GM23248 (cell line): ENCODE measurements around the gene EIF2B5.

Experiments
- EZH2 ChIP-seq: fragments of 200-600 bp; sonication (generic); IDR thresholded peaks from 2 replicates; pipeline ENCODE4 v1.6.1; 2018; ENCODE audit warnings: antibody characterized with exemption, mild to moderate bottlenecking; ENCODE audit not compliant: insufficient read depth, poor library complexity, severe bottlenecking
- EZH2phosphoT487 ChIP-seq: fragments of 200-600 bp; sonication (generic); IDR thresholded peaks from 2 replicates; pipeline ENCODE4 v1.6.1; 2018; ENCODE audit warnings: antibody characterized with exemption, moderate library complexity, mild to moderate bottlenecking, low read depth; ENCODE audit not compliant: insufficient read depth

DNA sequence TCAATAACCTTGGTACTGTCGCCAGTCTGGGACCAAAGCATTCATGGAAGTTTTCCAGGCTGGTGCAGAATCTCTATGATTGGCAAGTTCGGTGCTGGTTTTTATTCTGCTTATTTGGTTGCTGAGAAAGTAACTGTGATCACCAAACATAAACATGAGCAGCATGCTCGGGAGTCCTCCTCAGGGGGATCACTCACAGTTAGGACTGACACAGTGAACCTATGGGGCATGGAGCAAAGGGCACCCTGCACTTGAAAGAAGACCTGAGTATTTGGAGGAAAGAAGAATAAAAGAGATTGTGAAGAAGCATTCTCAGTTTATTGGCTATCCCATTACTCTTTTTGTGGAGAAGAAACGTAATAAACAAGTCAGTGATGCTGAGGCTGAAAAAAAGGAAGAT lies 19.1 kb upstream of the EIF2B5 start:
- no peak for TF ChIP-seq EZH2
- no peak for TF ChIP-seq EZH2phosphoT487
